Measurements from ENCODE around the gene FOXP4. TPM values are rescaled to one million over a fixed set of nuclear protein-coding genes. Genes with fewer than 3 reads are reported as not detected.

FOXP4 gene
- total RNA-seq, 1 donor from 2014 or later: 41.9 TPM

DNA sequence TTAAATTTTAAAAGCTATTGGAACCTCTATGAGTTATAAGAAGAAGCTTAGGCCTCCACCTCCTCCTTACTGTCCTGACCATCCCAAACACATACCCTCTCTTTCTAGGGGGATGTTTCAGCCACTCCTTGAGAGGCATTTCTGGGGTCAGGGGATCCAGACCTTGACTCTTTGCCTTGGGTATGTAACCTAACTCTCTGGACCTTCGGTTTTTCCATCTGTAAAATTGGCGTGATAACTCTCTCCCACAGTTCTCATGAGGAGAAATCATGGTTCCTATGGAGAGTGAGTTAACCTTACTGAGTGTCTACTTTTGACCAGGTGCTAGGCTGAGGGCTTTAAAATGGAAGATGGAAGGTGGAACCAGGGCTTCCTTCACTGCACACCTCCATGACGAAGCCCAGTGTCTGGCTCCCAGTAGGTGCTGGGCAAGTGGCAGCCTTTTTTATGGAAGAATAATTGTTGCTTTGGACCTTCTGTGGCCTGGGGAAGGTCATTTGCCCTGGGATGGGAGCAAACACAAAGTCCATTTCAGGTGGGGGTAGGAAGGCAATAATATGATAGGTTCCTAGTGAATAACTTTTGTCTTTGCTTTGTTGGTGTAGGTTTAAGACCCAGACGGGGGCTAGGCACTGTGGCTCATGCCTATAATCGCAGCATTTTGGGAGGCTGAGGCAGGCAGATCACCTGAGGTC is 18.4 kb downstream of the FOXP4 start:
- Mint-ChIP-seq H3K9me3 (ENCODE audit: unreplicated experiment) (no peaks in the 10 kb centered on the region), H3K4me1 (ENCODE audit: low read depth, unreplicated experiment) (peaks cover 3% of the 10 kb centered on the region), H3K36me3 (ENCODE audit: low read depth, unreplicated experiment) (peaks cover 33% of the 10 kb centered on the region), H3K27me3 (ENCODE audit: low read depth, unreplicated experiment) (no peaks in the 10 kb centered on the region), H3K27ac (ENCODE audit: unreplicated experiment) (no peak overlapping the region), H3K4me3 (ENCODE audit: unreplicated experiment) (no peak overlapping the region)
- Histone ChIP-seq H3K79me2 (ENCODE audit: insufficient read depth, low read length) (no peaks in the 10 kb centered on the region), H4K20me1 (ENCODE audit: insufficient read depth, low read length) (peaks cover 64% of the 10 kb centered on the region), H3K9ac (ENCODE audit: low read length) (no peak overlapping the region), H3K4me3 (ENCODE audit: insufficient read depth, low read depth, low read length) (no peak overlapping the region), H3K9me3 (ENCODE audit: insufficient read depth, low read depth, low read length) (no peaks in the 10 kb centered on the region), H3K27ac (ENCODE audit: low read depth, low read length) (no peak overlapping the region), H3K4me2 (ENCODE audit: low read length) (no peak overlapping the region), H3K36me3 (ENCODE audit: insufficient read depth, low read length) (peaks cover 8% of the 10 kb centered on the region), H3K27me3 (ENCODE audit: insufficient read depth, low read length) (no peaks in the 10 kb centered on the region), H3K4me1 (ENCODE audit: insufficient read depth, low read length) (no peaks in the 10 kb centered on the region), H2AFZ (ENCODE audit: low read depth, low read length) (no peak overlapping the region)
- no peak for TF ChIP-seq EZH2 (IDR thresholded peaks at IDR 0.05; ENCODE audit: insufficient read depth, low read length)
- TF ChIP-seq, protein P1, sequence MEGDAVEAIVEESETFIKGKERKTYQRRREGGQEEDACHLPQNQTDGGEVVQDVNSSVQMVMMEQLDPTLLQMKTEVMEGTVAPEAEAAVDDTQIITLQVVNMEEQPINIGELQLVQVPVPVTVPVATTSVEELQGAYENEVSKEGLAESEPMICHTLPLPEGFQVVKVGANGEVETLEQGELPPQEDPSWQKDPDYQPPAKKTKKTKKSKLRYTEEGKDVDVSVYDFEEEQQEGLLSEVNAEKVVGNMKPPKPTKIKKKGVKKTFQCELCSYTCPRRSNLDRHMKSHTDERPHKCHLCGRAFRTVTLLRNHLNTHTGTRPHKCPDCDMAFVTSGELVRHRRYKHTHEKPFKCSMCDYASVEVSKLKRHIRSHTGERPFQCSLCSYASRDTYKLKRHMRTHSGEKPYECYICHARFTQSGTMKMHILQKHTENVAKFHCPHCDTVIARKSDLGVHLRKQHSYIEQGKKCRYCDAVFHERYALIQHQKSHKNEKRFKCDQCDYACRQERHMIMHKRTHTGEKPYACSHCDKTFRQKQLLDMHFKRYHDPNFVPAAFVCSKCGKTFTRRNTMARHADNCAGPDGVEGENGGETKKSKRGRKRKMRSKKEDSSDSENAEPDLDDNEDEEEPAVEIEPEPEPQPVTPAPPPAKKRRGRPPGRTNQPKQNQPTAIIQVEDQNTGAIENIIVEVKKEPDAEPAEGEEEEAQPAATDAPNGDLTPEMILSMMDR (IDR thresholded peaks at IDR 0.05; ENCODE audit: insufficient read depth, low read depth, low read length): no peak
- FAIRE-seq (no peak), DNase-seq (ENCODE audit: low read depth) (no peak)

DNA sequence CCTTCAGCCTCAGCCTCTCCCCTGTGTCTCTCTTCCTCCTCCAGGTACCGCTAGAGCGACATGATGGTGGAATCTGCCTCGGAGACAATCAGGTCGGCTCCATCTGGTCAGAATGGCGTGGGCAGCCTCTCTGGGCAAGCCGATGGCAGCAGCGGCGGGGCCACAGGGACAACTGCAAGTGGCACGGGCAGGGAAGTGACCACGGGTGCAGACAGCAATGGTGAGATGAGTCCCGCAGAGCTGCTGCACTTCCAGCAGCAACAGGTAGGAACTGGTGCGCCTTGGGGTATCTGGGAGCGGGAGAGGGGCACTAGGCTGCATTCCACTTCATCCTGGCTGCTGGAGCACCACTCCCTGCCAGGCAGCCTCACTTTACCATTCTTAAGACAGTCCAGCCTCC is 19.5 kb downstream of the FOXP4 start:
- no peak overlapping the region for H3K4me3 ChIP-seq (ENCODE audit: insufficient read depth, low read depth, low read length)
- no peaks in the 10 kb centered on the region for H3K9me3 ChIP-seq (ENCODE audit: insufficient read depth, low read depth, low read length)
- Mint-ChIP-seq H3K4me1 (ENCODE audit: low read depth, unreplicated experiment) (peaks cover 5% of the 10 kb centered on the region), H3K4me3 (ENCODE audit: unreplicated experiment) (no peak overlapping the region), H3K36me3 (ENCODE audit: low read depth, unreplicated experiment) (peaks cover 33% of the 10 kb centered on the region), H3K9me3 (ENCODE audit: unreplicated experiment) (no peaks in the 10 kb centered on the region), H3K27ac (ENCODE audit: unreplicated experiment) (no peak overlapping the region), H3K27me3 (ENCODE audit: low read depth, unreplicated experiment) (no peaks in the 10 kb centered on the region)
- H3K36me3 ChIP-seq (ENCODE audit: insufficient read depth, low read length): peaks cover 8% of the 10 kb centered on the region
- H3K79me2 ChIP-seq (ENCODE audit: insufficient read depth, low read length): no peaks in the 10 kb centered on the region
- H4K20me1 ChIP-seq (ENCODE audit: insufficient read depth, low read length): peaks cover 57% of the 10 kb centered on the region
- no peak overlapping the region for H3K27ac ChIP-seq (ENCODE audit: low read depth, low read length)
- H3K4me1 ChIP-seq (ENCODE audit: insufficient read depth, low read length): no peaks in the 10 kb centered on the region
- H3K9ac ChIP-seq (ENCODE audit: low read length): no peak overlapping the region
- DNase-seq (ENCODE audit: low read depth) (no peak), FAIRE-seq (no peak)
- H3K4me2 ChIP-seq (ENCODE audit: low read length): no peak overlapping the region
- TF ChIP-seq, protein P1 (IDR thresholded peaks at IDR 0.05; ENCODE audit: insufficient read depth, low read depth, low read length): no peak
- no peak for TF ChIP-seq EZH2 (IDR thresholded peaks at IDR 0.05; ENCODE audit: insufficient read depth, low read length)
- no peak overlapping the region for H2AFZ ChIP-seq (ENCODE audit: low read depth, low read length)
- no peaks in the 10 kb centered on the region for H3K27me3 ChIP-seq (ENCODE audit: insufficient read depth, low read length)

DNA sequence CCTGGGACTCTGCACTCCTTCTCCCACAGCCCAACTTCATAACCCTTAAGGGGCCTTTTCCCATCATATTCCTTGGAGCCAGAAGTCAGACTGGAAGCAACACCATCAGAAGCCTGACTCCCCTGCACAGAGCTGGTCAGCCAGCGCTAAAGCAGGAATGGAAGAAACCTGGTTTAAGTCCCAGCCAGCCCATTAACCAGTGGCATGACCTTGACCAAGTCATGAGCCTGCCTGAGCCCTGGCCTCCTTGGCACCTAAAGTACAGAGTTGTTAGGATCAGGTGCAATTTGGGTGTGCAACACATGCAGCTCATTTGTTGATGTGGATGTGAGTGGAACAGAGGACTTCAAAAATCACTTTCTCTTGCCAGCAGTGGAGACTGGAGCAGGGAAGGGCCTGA is 20.8 kb downstream of the FOXP4 start:
- H3K4me1 ChIP-seq (ENCODE audit: insufficient read depth, low read length): peaks cover 10% of the 10 kb centered on the region
- no peak overlapping the region for H3K4me3 Mint-ChIP-seq (ENCODE audit: unreplicated experiment)
- peaks cover 55% of the 10 kb centered on the region for H4K20me1 ChIP-seq (ENCODE audit: insufficient read depth, low read length)
- TF ChIP-seq, protein P1 (IDR thresholded peaks at IDR 0.05; ENCODE audit: insufficient read depth, low read depth, low read length): no peak
- TF ChIP-seq EZH2 (IDR thresholded peaks at IDR 0.05; ENCODE audit: insufficient read depth, low read length): no peak
- H3K4me3 ChIP-seq (ENCODE audit: insufficient read depth, low read depth, low read length): no peak overlapping the region
- H2AFZ ChIP-seq (ENCODE audit: low read depth, low read length): no peak overlapping the region
- no peak overlapping the region for H3K27ac Mint-ChIP-seq (ENCODE audit: unreplicated experiment)
- H3K27ac ChIP-seq (ENCODE audit: low read depth, low read length): no peak overlapping the region
- H3K36me3 Mint-ChIP-seq (ENCODE audit: low read depth, unreplicated experiment): peaks cover 33% of the 10 kb centered on the region
- no peaks in the 10 kb centered on the region for H3K27me3 ChIP-seq (ENCODE audit: insufficient read depth, low read length)
- peaks cover 17% of the 10 kb centered on the region for H3K4me1 Mint-ChIP-seq (ENCODE audit: low read depth, unreplicated experiment)
- H3K36me3 ChIP-seq (ENCODE audit: insufficient read depth, low read length): peaks cover 8% of the 10 kb centered on the region
- H3K79me2 ChIP-seq (ENCODE audit: insufficient read depth, low read length): no peaks in the 10 kb centered on the region
- no peaks in the 10 kb centered on the region for H3K9me3 ChIP-seq (ENCODE audit: insufficient read depth, low read depth, low read length)
- DNase-seq (ENCODE audit: low read depth) (no peak), FAIRE-seq (no peak)
- no peaks in the 10 kb centered on the region for H3K9me3 Mint-ChIP-seq (ENCODE audit: unreplicated experiment)
- no peak overlapping the region for H3K4me2 ChIP-seq (ENCODE audit: low read length)
- no peaks in the 10 kb centered on the region for H3K27me3 Mint-ChIP-seq (ENCODE audit: low read depth, unreplicated experiment)
- no peak overlapping the region for H3K9ac ChIP-seq (ENCODE audit: low read length)

All from astrocyte (in vitro differentiated cells and primary cell).